DMS79 treated with DMSO at 0.1 percent for 48 hours (cell line): ENCODE data around the gene ARPC3.
"Not testable (repeated sequence)": the region's sequence is repeated elsewhere in the genome, so short reads cannot be mapped to it uniquely, and the experiment has no call there.

Experiments used
- DNase-seq: peaks from one replicate; lab custom pipeline; 2025; lab: John Stamatoyannopoulos, UW

The ARPC3 gene

DNA sequence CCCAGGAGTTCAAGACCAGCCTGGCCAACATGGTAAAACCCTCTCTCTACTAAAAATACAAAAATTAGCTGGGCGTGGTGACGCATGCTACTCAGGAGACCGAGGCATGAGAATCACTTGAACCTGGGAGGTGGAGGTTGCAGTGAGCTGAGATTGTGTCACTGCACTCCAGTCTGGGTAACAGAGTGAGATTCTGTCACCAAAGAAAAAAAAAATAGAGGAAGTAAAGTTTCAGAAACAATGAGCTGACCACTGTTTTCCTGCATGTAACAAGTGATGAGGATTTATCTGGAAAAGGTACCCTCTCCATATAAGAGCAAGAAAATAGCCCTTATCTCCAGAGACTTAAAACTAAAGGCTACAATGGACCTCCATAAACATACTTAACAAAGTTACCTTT, 33.0 kb downstream of the ARPC3 start:
- not testable (repeated sequence) for DNase-seq

DNA sequence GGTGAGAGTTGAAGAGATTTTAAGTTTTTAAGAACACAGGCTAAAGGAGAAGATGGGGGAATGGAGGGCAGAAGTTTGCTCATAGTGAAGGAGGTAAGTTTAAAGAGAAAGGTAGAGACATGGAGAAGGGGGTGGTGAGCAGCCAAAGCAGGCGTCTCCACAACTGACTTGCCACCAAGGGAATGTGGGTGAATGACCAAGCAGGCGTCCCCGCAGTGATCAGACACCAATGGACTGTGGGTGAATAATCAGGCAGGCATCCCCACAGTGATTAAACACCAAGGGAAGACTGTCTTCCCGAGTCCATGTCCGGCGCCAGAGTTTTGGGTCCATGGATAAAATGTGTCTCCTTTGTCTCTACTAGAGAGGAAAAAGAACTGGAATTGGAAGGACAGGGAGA, 40.1 kb downstream of the ARPC3 start:
- DNase-seq: not testable (repeated sequence)

DNA sequence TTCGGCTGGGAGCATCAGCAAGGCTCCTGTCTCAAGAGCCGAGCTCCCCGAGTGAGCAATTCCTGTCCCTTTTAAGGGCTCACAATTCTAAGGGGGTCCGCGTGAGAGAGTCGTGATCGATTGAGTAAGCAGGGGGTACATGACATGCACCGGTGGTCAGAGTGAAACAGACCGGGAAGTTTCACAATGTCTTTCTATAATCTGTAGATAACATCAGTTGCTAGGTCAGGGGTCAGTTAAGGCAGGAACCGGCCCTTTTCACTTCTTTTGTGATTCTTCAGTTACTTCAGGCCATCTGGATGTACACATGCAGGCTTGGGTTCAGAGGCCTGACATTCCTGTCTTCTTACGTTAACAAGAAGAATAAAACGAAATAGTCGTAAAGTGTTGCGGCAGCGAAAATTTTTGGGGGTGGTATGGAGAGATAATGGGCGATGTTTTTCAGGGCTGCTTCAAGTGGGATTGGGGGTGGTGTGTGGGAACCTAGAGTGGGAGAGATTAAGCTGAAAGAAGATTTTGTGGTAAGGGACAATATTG, 44.9 kb downstream of the ARPC3 start:
- not testable (repeated sequence) for DNase-seq

DNA sequence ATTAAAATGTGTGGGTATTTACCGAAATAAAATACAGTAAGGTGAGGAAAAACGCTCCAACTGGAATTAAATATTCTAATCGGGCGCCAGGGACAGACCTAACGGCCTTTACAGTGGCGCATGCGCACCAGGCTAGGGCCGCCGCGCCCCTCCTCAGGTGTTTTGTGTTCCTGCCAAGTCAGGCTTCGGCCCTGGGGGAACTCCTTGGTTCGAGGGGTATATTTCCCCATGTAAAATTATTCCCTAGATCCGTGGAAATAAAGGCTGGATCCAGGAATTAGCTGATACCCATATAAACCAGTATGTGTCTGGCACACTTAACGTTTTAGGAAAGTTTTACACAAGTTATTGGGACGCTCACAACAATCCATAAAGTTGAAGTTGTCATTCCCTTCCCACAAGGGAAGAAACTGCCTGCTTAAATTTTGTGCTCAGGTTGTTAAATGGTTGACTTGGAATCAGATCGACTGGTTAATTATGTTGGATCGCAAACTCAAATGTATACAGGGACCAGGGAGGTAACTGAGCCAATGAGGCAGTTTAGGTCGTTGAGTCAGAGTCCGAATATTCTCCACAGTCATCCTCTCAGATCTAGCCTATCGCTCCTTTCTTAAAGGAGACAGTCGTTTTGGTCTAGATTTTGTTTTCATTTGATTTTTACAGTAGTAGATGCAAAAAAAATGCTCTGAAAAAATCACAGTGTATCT, 46.0 kb downstream of the ARPC3 start:
- peak; percentile 84 for DNase-seq

DNA sequence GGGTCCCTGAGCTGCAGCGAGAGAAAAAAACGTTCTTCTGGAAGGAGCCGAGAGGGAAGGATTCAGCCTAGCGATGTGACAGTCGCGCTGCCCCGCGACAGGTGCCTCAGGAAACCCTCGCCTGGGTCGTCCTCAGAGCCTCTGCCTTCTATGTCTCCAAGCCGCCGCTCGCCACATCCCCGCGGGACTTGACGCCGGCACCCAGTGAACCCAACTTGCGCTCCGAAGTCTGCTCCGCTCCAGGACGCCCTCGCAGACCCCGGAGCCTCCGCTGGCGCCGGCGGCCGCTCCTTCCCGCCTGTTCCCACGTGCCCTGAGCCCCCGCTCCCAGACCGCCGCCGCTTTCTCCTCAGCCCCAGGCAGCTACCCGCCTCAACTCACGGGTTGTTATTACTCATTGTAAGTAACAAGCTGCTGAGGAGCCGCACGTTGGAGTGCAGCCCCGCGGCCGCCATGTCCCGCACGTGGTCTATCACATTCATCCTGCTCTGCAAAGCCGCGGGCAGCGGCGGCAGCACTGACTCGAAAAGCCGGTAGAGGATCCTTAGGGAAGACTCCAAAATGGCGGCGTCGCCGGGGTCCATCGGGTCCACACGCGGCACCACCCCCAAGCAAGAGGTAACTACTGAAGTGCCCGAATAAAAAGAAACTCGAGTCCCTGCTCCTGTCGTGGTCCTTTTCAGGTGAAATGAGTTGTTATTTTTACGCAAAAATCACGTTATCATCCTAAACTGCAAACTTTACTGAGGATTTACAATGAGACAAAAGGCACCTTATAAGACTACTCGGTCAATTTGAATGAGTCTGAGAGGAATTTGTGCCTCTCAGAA, 46.8 kb downstream of the ARPC3 start, which contains the start of gene ANAPC7:
Gene ANAPC7, minus strand, starts transcription at position 563 of the 830 bp plus-strand sequence. Its CDS starts 81 bp downstream, at position 482.
- DNase-seq: peak; percentile 91
